Glomerular visceral epithelial cell (primary cell): ENCODE data around the gene ZNF609.

Experiments
- DNase-seq: peaks from one replicate; pipeline ENCODE4 v3.0.0-alpha.2; 2016; ENCODE audit errors: extremely low spot score

ZNF609 gene

GRCh38 chr15:64460206-64460723 is at the start of gene ZNF609:
TSS of gene ZNF609 (plus strand) at chr15:64460578. CDS start at chr15:64499420, 38,842 bp downstream.
- peak; percentile 94 for DNase-seq

GRCh38 chr15:64412216-64412615 is 48.2 kb upstream of the ZNF609 start:
- DNase-seq = no peak

DNA sequence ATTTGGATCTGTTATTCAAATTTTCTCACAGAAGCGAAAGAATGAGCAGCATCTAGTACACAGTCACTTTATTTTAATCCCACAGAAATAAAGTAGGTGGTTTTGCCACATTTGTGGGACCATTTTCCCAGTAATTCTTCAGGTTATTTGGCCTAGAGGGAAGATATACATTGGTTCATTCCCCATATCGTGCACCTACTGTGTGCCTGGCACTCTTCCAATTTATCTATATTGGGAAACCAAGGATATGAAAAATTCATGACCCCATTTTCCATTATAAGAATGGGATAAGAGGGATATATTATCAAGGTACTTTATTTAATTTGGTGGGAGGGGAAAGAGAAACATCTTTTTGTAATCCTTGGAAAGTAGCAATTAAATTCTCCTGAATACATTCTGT is 37.7 kb upstream of the ZNF609 start:
- DNase-seq = no peak

- DNase-seq = no peak
Measured at GRCh38 chr15:64423970-64424369, 36.4 kb upstream of the ZNF609 start.

DNA sequence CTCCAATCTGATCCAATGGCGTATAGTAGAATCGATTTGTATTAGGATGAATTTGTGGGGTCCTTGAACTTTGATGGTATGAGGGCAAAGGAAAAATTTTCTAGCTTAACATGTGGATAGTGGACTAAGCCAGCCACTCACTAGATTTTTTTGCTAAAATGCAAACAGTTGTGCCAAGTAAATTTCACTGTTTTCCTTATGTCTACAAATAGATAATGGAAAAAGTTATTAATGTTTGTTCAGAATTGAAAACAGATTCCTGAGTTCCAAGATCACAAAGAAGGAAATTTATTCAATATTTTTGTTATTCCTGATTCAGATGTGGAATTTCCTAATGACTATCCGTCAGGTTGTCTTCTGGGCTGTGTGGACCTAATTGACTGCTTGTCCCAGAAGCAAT is 35.2 kb upstream of the ZNF609 start:
- DNase-seq = no peak

DNA sequence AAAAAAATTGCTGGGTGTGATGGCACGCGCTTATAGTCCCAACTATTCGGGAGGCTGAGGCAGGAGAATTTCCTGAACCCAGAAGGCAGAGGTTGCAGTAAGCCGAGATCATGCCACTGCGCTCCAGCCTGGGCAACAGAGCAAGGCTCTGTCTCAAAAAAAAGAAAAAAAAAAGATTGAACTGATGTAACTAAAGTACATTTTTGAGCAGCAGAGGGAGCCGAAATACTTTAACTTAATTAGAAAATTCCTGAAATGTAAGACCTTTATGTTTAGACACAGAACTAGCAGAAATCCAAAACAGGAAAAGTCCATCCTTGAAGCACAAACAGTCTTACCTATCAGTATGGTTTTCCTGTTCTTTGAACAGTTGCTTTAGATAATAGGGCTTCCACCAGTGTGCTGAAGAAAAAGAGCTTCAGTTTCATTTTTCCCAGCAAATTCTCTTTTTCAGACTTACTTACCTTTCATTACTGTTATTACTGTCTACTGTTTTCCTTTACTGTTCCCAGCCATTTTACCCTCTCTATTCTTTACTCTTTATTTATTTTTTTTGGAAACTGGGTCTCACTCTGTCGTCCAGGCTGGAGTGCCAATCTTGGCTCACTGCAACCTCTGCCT is 33.4 kb upstream of the ZNF609 start:
- peak; percentile 34 for DNase-seq

DNA sequence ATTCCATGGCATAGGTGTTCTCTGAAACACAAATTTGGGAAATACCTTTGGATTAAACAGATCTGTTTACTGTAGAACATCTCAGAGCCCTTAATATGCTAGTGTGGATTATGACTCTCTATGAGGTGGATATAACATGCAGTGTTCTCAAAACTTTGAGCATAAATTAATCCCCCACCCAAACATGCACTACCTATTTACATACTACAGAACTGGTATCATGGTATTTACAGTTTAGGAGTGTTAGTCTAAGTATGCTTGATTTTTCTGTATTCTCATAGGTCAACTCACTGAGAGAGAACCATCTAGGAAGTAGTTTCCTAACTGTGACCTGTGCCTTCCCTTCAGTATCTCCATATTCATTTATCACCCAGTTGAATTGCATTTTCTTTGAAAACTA is 30.9 kb upstream of the ZNF609 start:
- DNase-seq = no peak

DNA sequence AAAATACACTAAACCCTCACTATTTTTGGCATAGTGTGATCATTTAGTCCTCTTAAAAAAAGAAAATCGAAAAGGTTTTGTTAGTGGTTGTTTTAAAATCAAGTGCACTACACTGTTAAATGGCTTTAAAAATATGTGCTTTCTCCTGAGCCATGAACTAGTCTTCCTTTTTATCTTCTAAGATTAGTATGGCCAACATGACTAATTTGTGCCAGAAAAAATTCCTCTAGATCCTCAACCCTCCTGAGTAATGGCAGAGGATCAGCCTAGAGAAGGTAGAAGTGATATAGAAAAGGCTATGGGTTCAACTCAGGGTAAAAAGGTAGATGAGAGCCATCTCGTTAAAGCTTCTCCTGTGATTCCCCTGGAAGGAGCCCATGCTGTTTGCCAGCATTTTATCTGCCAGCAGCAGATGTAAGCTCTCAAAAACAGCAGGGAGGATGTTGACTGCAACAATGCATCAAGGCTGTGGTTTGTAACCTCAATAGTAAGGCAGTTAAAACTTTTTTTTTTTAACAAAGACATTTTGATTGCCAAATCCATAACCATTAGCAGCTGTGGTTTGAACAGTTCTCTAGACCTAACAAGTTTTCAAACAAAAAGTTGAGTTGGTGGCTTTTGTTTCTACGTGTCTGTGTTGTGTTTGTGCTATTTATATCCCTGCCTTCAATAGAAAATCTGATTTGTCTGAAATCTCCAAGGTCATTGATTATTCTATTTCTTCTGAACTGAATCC is 30.2 kb upstream of the ZNF609 start:
- DNase-seq = peak; percentile 35

DNA sequence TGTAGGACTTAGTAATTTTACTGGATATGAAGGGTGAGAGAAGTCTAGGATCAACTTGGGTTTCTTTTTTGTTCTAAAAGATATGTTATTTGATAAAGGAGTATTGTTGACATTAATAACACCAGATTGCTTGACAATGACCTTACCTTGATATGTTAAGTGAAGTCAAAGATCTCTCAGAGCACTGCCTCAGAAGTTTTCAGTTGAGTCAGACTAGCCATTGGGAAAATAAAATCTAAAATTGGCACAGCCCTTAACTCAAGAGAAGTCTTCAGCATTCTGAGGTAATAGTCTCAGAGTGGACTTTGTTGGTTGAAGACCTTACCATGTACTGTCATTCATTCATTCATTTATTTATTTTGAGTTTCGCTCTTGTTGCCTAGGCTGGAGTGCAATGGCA is 22.4 kb upstream of the ZNF609 start:
- no peak for DNase-seq

DNA sequence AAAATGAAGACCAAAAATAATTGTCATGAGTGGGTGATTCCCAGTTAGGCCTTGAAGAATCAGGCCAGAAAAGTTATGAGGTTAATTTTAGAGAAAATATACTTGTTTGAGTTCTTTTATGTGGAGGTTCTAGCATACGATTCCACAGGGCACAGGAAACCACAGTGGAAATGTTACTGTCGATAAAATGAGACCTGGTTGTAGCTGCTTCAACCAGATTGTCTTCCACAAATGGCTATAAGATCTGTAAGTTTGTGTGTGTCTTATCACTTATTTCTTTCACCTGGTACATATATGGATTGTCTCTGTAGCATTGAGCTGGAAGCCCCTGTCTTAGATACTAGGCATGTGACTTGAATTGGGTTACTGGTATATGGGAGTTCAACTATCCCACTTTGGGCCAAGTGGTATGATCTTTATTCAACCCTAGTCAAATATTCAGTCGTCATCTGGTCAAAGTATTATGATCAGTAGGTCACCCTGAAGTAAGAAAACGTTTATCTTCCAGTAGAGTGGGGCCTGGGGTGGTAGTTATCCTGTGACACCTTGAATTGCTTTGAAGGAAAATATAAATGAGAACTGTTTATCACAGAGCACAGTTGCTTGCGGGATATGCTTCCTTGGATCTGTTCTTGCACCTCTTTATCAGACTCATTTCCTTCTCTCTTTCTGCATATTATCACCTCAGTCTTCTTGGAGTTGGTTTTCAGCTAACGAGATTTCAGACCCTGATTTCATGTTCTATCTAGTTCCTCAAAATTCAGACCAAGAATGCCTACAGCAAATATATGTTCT is 21.5 kb upstream of the ZNF609 start:
- DNase-seq = no peak

DNA sequence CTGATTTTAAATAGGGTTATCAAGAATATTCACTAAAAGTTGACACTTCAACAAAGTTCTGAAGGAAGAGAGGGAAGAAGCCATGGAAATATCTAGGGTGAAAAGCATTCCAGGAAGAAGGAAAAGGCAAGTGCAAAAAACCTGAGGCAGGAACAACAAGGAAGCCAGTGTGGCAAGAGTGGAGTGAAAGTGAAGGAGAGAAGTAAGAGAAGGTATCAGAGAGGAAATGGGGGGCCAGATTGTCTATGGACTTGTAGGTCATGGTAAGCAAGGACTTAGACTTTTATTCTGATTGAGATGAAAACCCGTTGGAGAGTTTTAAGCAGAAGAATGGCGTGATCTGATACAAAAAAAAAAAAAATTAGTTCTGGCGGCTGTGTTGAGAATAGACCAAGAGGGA is 18.5 kb upstream of the ZNF609 start:
- DNase-seq = no peak

- no peak for DNase-seq
Measured at GRCh38 chr15:64443016-64443415, 17.4 kb upstream of the ZNF609 start.

DNA sequence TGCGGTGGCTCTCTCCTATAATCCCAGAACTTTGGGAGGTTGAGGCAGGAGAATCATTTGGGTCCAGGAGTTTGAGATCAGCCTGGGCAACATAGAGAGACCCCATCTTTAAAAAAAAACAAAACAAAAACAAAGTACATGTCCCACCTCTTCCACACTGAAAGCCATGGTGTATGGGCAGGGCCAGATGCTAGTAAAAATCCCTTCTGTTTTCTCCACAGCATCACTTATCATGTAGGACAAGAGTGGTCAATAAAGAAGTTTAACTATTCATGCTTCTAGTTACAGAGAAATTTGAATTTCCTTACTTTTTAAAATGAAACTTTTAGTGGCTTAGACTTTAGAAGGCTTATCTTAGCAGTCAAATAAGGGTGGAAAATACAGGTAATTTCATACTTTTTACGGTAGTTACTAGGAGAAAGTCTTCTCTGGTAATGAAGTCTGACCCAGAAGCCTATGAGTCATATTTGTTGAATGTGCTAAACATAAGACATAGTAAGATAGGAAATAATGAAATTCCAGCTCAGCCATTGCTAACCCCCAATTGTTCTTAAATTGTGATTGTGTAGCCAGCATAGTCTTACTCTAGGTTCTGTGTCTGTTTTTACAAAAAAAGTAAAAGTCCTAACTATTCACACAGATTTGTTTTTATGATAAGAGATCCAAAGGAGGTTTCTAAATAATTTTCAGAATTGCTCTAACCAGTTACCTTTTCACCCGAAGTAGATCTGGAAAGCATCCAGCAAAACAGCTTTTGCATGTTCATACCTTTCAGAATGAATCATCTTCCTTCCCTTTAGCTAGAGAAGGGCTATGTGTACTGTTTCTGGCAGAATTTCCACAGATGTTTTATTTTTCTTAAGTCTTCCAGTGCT is 16.4 kb upstream of the ZNF609 start:
- DNase-seq = peak; percentile 74

DNA sequence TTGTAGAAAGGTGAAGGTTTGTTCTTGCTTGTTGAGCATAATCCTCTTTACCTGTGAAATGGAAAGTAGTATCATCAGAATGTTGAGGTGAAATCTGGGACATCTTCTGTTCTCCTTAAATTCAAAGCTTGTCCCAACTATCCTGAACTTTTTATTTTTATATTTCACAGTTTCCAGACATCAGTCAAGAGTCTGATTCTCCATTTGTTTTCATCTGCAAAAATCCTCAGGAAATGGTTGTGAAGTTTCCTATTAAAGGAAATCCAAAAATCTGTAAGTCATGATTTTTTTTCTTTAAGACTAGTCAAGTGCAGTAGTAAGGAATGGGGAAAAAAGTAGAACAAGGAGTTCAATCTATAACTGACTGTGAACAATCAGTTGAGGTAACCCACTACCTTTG is 15.5 kb upstream of the ZNF609 start:
- DNase-seq = no peak

DNA sequence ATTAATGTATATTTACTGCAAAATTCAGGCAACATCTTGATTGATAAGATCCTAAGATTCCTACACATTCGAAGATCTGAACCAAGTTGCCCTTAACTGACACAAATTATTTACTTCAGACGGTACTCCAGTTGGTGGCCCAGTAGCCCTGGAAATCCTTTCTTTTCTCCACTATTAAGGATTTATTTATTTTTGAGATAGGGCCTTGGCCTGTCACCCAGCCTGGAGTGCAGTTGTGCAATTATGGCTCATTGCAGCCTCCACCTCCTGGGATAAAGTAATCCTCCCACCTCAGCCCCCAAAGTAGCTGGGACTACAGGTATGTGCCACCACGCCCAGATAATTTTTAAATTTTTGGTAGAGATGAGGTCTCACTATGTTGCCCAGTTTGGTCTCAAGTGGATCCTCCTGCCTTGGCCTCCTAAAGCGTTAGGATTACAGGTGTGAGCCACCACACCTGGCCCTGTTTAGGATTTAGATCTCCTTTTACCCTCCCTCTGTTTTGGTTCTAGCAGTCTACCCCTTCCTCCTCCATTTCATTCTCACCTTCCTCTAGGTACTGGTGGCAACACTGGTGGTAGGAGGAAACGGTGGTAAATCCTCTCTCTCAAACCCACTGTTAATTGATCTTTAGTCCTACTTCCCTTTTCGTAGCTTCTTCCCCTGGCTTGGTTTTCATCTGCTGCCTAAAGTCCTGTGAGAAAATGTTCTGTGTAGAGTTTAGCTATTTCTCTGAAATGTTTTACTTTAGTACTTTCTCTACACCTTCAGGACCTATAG is 12.7 kb upstream of the ZNF609 start:
- no peak for DNase-seq

DNA sequence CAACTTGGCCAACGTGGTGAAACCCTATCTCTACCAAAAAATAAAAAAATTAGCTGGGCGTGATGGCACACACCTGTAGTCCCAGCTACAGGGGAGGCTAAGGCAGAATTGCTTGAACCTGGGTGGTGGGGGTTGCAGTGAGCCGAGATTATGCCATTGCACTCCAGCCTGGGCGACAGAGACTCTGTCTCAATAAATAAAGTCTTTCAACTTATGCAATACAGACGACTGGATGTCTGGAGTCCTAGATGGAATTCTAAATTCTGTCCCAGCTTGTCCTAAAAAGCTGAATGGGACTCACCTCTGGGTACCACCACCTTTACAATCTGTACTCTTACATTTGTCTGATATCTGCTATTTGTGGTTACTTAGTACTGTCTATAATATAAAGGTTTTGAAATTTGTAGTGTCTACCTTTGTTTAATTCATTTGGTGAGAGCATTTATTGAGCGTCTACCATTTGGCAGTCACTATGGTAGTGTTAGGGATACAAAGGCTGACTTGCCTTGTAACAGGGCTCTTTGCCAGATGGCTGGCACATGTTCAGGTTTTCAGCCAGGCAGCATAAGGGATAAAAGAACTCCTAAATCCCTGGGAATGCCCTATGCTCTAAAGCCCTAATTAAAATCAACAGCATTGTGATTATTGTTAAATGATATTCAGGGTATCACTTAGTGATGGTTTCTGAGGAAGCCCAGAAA is 7.2 kb upstream of the ZNF609 start:
- no peak for DNase-seq

- DNase-seq = no peak
Measured at GRCh38 chr15:64453689-64454037, 6.7 kb upstream of the ZNF609 start.

- no peak for DNase-seq
Measured at GRCh38 chr15:64454282-64454681, 6.1 kb upstream of the ZNF609 start.

DNA sequence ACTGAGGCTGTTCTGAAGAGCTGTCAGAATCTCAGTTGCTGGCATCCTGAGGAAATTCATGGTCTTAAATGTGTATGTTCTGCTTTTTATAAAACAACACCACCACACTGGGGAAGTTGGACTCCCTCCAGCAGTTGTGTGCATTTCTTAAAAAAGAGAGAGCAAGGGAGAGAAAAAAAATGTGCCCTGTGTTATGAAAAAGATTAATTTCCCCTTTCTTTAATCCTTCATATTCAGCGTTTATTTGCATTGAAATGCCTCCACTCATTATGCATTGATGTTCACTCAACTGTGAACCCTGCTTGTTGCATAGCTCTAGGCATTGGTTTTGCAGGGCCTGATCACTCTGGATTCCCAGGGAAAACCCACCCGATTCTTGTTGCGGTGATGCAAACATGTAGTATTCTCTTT is 4.4 kb upstream of the ZNF609 start:
- no peak for DNase-seq

DNA sequence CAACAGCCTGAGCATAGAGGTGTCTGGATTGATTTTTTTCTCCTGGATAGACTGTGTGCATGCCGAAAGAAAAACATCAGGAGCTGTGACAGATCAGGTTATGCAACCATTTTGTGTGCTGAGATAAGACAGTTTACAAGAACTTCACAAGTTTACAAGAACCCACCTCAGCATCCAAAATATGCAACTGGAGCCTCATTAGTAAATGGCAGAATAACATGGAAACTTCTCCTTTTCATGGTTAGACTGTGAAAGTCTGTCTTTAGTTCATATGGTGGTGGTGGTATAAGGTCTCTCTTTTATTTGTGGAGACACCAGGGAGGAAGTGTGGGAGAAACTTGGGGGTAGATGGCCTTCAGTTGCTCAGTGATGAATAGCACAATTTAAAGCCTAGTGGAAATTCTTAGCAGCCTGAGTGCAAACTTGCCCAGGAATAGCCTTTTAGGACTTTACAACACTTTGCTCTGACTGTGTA is 3.7 kb upstream of the ZNF609 start:
- DNase-seq = no peak
